A673 (cell line): Measurements from ENCODE around the gene TMEM178A.
"Not testable (repeated sequence)": the region's sequence is repeated elsewhere in the genome, so short reads cannot be mapped to it uniquely, and the experiment has no call there.

Source experiments
- EZH2 ChIP-seq: fragments of 200-600 bp; sonication (generic); IDR thresholded peaks from 2 replicates; pipeline ENCODE4 v1.6.1; 2017; ENCODE audit warnings: borderline replicate concordance, low read depth, mild to moderate bottlenecking, mixed read lengths, antibody characterized with exemption, low read length; ENCODE audit not compliant: poor library complexity, severe bottlenecking
- TF ChIP-seq, protein P1 (sequence below): fragments of 300-800, 200-600 bp; sonication (generic); conservative IDR thresholded peaks from 2 replicates; pipeline ENCODE4 v1.5.1; 2017; ENCODE audit warnings: low read depth, mild to moderate bottlenecking, antibody characterized with exemption, low read length, moderate library complexity, mixed read lengths

- TF ChIP-seq EZH2 = not testable (repeated sequence)
- TF ChIP-seq, protein P1, sequence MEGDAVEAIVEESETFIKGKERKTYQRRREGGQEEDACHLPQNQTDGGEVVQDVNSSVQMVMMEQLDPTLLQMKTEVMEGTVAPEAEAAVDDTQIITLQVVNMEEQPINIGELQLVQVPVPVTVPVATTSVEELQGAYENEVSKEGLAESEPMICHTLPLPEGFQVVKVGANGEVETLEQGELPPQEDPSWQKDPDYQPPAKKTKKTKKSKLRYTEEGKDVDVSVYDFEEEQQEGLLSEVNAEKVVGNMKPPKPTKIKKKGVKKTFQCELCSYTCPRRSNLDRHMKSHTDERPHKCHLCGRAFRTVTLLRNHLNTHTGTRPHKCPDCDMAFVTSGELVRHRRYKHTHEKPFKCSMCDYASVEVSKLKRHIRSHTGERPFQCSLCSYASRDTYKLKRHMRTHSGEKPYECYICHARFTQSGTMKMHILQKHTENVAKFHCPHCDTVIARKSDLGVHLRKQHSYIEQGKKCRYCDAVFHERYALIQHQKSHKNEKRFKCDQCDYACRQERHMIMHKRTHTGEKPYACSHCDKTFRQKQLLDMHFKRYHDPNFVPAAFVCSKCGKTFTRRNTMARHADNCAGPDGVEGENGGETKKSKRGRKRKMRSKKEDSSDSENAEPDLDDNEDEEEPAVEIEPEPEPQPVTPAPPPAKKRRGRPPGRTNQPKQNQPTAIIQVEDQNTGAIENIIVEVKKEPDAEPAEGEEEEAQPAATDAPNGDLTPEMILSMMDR = not testable (repeated sequence)
Measured at GRCh38 chr2:39728085-39728484, 62.4 kb downstream of the TMEM178A start.
